ENCODE data around the gene CAPN3. TPM values are rescaled to one million over a fixed set of nuclear protein-coding genes. Genes with fewer than 3 reads are reported as not detected.

The CAPN3 gene
- total and polyA plus RNA-seq, 2 donors (not counting 3 experiments of a cell fraction or from before 2014, with no cell fraction given), result 2.2 to 3.7 TPM

DNA sequence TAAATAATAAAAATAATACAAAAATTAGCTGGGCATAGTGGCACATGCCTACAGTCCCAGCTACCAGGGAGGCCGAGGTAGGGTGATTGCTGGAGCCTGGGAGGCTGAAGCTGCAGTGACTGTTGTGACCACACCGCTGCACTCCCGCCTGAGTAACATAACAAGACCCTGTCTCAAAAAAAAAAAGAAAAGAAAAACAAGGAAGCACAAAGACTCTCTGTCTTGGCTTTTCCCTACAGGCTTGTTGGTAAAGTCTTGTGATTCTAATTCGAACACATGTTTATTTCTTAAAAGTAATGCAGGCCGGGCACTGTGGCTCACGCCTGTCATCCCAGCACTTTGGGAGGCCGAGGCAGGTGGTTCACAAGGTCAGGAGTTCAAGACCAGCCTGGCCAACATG is 60.1 kb downstream of the CAPN3 start:
- Histone ChIP-seq H3K4me1 (ENCODE audit: control insufficient read depth, extremely low read depth, insufficient read depth, low read length) (no peaks in the 10 kb centered on the region), H3K9me3 (replicated peaks; ENCODE audit: control insufficient read depth, insufficient read depth, low read length) (no peaks in the 10 kb centered on the region), H4K20me1 (replicated peaks; ENCODE audit: control insufficient read depth, extremely low read depth, insufficient read depth, low read length) (no peaks in the 10 kb centered on the region), H3K79me2 (ENCODE audit: control insufficient read depth, insufficient read depth, low read length) (no peaks in the 10 kb centered on the region), H3K4me3 (replicated peaks in 1 of 3; ENCODE audit: insufficient read depth in 1 of 3, low read depth in 1 of 3, low read length in 3 of 3) (no peak overlapping the region), H3K27me3 (ENCODE audit: control insufficient read depth in 2 of 2, insufficient read depth in 2 of 2, low read length in 2 of 2) (no peaks in the 10 kb centered on the region), H3K4me2 (ENCODE audit: insufficient read depth, low read length) (no peak overlapping the region), H3K36me3 (ENCODE audit: control insufficient read depth in 2 of 2, extremely low read depth in 1 of 2, insufficient read depth in 2 of 2, low read length in 2 of 2) (peaks cover 20 to 21% of the 10 kb centered on the region in 2 experiments), H3K27ac (ENCODE audit: insufficient read depth, low read depth, low read length) (no peak overlapping the region), H2AFZ (ENCODE audit: low read depth, low read length) (no peak overlapping the region), H3K9me1 (replicated peaks; ENCODE audit: control insufficient read depth, extremely low read depth, insufficient read depth, low read length) (no peaks in the 10 kb centered on the region), H3K9ac (replicated peaks; ENCODE audit: extremely low read depth, insufficient read depth, low read length) (no peak overlapping the region)
- ChIA-PET POLR2A (no interaction called here), CTCF (interaction anchor here (0.8 to 1.0 kb wide), 4 partner anchors 9 to 52 kb away, joined by 3 read pairs; no protein-coding TSS in a partner anchor)
- TF ChIP-seq POLR2A (IDR thresholded peaks at IDR 0.05; ENCODE audit: low read depth, low read length) (no peak), POLR2AphosphoS5 (IDR thresholded peaks at IDR 0.05; ENCODE audit: insufficient read depth, low read depth, low read length) (no peak), GATA2 (IDR thresholded peaks at IDR 0.05; ENCODE audit: insufficient read depth, insufficient read length, low read depth, low read length) (no peak), EZH2 (IDR thresholded peaks at IDR 0.05; ENCODE audit: borderline replicate concordance, low read depth, low read length, severe bottlenecking) (no peak)
- TF ChIP-seq, protein P1, sequence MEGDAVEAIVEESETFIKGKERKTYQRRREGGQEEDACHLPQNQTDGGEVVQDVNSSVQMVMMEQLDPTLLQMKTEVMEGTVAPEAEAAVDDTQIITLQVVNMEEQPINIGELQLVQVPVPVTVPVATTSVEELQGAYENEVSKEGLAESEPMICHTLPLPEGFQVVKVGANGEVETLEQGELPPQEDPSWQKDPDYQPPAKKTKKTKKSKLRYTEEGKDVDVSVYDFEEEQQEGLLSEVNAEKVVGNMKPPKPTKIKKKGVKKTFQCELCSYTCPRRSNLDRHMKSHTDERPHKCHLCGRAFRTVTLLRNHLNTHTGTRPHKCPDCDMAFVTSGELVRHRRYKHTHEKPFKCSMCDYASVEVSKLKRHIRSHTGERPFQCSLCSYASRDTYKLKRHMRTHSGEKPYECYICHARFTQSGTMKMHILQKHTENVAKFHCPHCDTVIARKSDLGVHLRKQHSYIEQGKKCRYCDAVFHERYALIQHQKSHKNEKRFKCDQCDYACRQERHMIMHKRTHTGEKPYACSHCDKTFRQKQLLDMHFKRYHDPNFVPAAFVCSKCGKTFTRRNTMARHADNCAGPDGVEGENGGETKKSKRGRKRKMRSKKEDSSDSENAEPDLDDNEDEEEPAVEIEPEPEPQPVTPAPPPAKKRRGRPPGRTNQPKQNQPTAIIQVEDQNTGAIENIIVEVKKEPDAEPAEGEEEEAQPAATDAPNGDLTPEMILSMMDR (IDR thresholded peaks at IDR 0.05; ENCODE audit: extremely low read depth in 1 of 2, insufficient read depth in 1 of 2, low read depth in 1 of 2, low read length in 2 of 2), result no peak
- TF ChIP-seq, protein P2, sequence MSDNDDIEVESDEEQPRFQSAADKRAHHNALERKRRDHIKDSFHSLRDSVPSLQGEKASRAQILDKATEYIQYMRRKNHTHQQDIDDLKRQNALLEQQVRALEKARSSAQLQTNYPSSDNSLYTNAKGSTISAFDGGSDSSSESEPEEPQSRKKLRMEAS (IDR thresholded peaks at IDR 0.05; ENCODE audit: insufficient read depth, insufficient read length), result no peak
- dilution Hi-C loops (cut with MboI; ENCODE audit: extremely low pct_ligation_motif_present, low sequenced_read_pairs) (no loop called here), intact Hi-C loops (cut with micrococcal nuclease) (no loop called here)
- FAIRE-seq (no peak), DNase-seq (ENCODE audit: low read depth, low spot score) (no peak)
- BruUV-seq (replicated peaks), result no TSS peak

All from endothelial cell of umbilical vein (primary cell).